ENCODE measurements around the gene ZNF398.
"Not testable (repeated sequence)": the region's sequence is repeated elsewhere in the genome, so short reads cannot be mapped to it uniquely, and the experiment has no call there.

ZNF398 gene

GRCh38 chr7:149147072-149147751 lies at the start of gene ZNF398:
Gene ZNF398, plus strand, starts transcription at chr7:149147453. Its CDS starts 290 bp downstream, at chr7:149147743.
- H3K4me3 ChIP-seq (ENCODE audit: low read depth, low read length) = peak within 1 kb of the TSS; percentile 93

GRCh38 chr7:149099058-149099457 lies 48.2 kb upstream of the ZNF398 start:
- no peak overlapping the region for H3K4me3 ChIP-seq (ENCODE audit: low read depth, low read length)

GRCh38 chr7:149100821-149101220 lies 46.4 kb upstream of the ZNF398 start:
- H3K4me3 ChIP-seq (ENCODE audit: low read depth, low read length) = no peak overlapping the region

GRCh38 chr7:149102666-149103065 lies 44.6 kb upstream of the ZNF398 start:
- no peak overlapping the region for H3K4me3 ChIP-seq (ENCODE audit: low read depth, low read length)

- no peak overlapping the region for H3K4me3 ChIP-seq (ENCODE audit: low read depth, low read length)
Observed at GRCh38 chr7:149103424-149103823, 43.8 kb upstream of the ZNF398 start.

- no peak overlapping the region for H3K4me3 ChIP-seq (ENCODE audit: low read depth, low read length)
Observed at GRCh38 chr7:149104214-149104613, 43.0 kb upstream of the ZNF398 start.

GRCh38 chr7:149104749-149105148 lies 42.5 kb upstream of the ZNF398 start:
- no peak overlapping the region for H3K4me3 ChIP-seq (ENCODE audit: low read depth, low read length)

GRCh38 chr7:149109969-149110368 lies 37.3 kb upstream of the ZNF398 start:
- H3K4me3 ChIP-seq (ENCODE audit: low read depth, low read length) = no peak overlapping the region

- peak overlapping the region; percentile 93 for H3K4me3 ChIP-seq (ENCODE audit: low read depth, low read length)
Observed at GRCh38 chr7:149125189-149125862, 21.9 kb upstream of the ZNF398 start.

- H3K4me3 ChIP-seq (ENCODE audit: low read depth, low read length) = peak within 1 kb of the TSS; percentile 93
Observed at GRCh38 chr7:149125863-149126661, 21.2 kb upstream of the ZNF398 start, which contains the start of gene ZNF425. Gene ZNF425, minus strand, starts transcription at chr7:149126324. Its CDS starts 111 bp downstream, at chr7:149126213.

- H3K4me3 ChIP-seq (ENCODE audit: low read depth, low read length) = peak overlapping the region; percentile 93
Observed at GRCh38 chr7:149126662-149127266, 20.5 kb upstream of the ZNF398 start.

GRCh38 chr7:149130572-149131198 lies 16.6 kb upstream of the ZNF398 start:
- no peak overlapping the region for H3K4me3 ChIP-seq (ENCODE audit: low read depth, low read length)

GRCh38 chr7:149133028-149133710 lies 14.1 kb upstream of the ZNF398 start:
- H3K4me3 ChIP-seq (ENCODE audit: low read depth, low read length) = no peak overlapping the region

GRCh38 chr7:149136118-149136517 lies 11.1 kb upstream of the ZNF398 start:
- H3K4me3 ChIP-seq (ENCODE audit: low read depth, low read length) = no peak overlapping the region

GRCh38 chr7:149140831-149141230 lies 6.4 kb upstream of the ZNF398 start:
- H3K4me3 ChIP-seq (ENCODE audit: low read depth, low read length) = no peak overlapping the region

- H3K4me3 ChIP-seq (ENCODE audit: low read depth, low read length) = no peak overlapping the region
Observed at GRCh38 chr7:149141893-149142292, 5.4 kb upstream of the ZNF398 start.

GRCh38 chr7:149144436-149144922 lies 2.8 kb upstream of the ZNF398 start:
- H3K4me3 ChIP-seq (ENCODE audit: low read depth, low read length) = not testable (repeated sequence)

- H3K4me3 ChIP-seq (ENCODE audit: low read depth, low read length) = no peak overlapping the region
Observed at GRCh38 chr7:149145031-149145845, 2.0 kb upstream of the ZNF398 start.
